Caco-2 (cell line): ENCODE results near the gene BEND7. TPM values are rescaled to one million over a fixed set of nuclear protein-coding genes. Genes with fewer than 3 reads are reported as not detected.

Experiments used
- BruUV-seq: library from RNA; stranded (reverse); fragments of 400-500 nt; replicated peaks from 2 replicates; lab custom pipeline; 2021; lab: Mats Ljungman, UMichigan
- CTCF ChIA-PET: fragments of 300-600 bp; sonication (Branson Sonifier 250); formaldehyde crosslinking; loops from one replicate; lab custom pipeline; 2022; ENCODE audit warnings: antibody characterized with exemption; lab: Charles Lee
- POLR2A ChIA-PET: fragments of 300-600 bp; sonication (Branson Sonifier 250); formaldehyde crosslinking; loops from one replicate; lab custom pipeline; 2022; ENCODE audit warnings: antibody characterized with exemption; lab: Charles Lee
- DNase-seq, 2 experiments: peaks; one replicate each; pipeline versions ENCODE4 v3.0.0 to v3.0.0-alpha.2; 2020 to 2022
- H3K27me3 ChIP-seq: replicated peaks from 2 replicates; pipeline ENCODE4 v1.6.0; 2011; ENCODE audit warnings: low read length; ENCODE audit not compliant: control insufficient read depth, insufficient read depth
- H3K36me3 ChIP-seq: 2 replicates; pipeline ENCODE4 v1.5.1; 2011; ENCODE audit warnings: low read length; ENCODE audit not compliant: control insufficient read depth, insufficient read depth
- H3K4me1 ChIP-seq: fragments of 250-450 bp; sonication (Bioruptor Pico); 2 replicates; pipeline ENCODE4 v1.5.1; 2020; ENCODE audit warnings: mild to moderate bottlenecking
- H3K4me3 ChIP-seq: 2 replicates; pipeline ENCODE4 v1.5.1; 2011; ENCODE audit warnings: low read depth, mild to moderate bottlenecking, control low read depth, low read length
- H3K9me3 ChIP-seq: fragments of 250-450 bp; sonication (Bioruptor Pico); 2 replicates; pipeline ENCODE4 v1.5.1; 2020; ENCODE audit warnings: mild to moderate bottlenecking, moderate library complexity
- H3K27ac Mint-ChIP-seq: one replicate; pipeline ENCODE4 v1.8.0; 2022; ENCODE audit warnings: mixed read lengths; ENCODE audit not compliant: unreplicated experiment
- H3K27me3 Mint-ChIP-seq: one replicate; pipeline ENCODE4 v1.8.0; 2022; ENCODE audit warnings: mixed read lengths; ENCODE audit not compliant: insufficient read depth, unreplicated experiment
- H3K36me3 Mint-ChIP-seq: one replicate; pipeline ENCODE4 v1.8.0; 2022; ENCODE audit warnings: mild to moderate bottlenecking, mixed read lengths; ENCODE audit not compliant: insufficient read depth, unreplicated experiment
- H3K4me1 Mint-ChIP-seq: one replicate; pipeline ENCODE4 v1.8.0; 2022; ENCODE audit warnings: low read depth, mixed read lengths; ENCODE audit not compliant: unreplicated experiment
- H3K4me3 Mint-ChIP-seq: one replicate; pipeline ENCODE4 v1.8.0; 2022; ENCODE audit warnings: mild to moderate bottlenecking, moderate library complexity, mixed read lengths; ENCODE audit not compliant: unreplicated experiment
- H3K9me3 Mint-ChIP-seq: one replicate; pipeline ENCODE4 v1.8.0; 2022; ENCODE audit warnings: mixed read lengths; ENCODE audit not compliant: unreplicated experiment
- CTCF ChIP-seq, 2 experiments: fragments of 200-600 bp in 1 of 2; IDR thresholded peaks; 1 replicate in 1 of 2; 2 replicates in 1 of 2; pipeline versions ENCODE4 v1.5.1 to v1.8.0; 2011 to 2022; ENCODE audit warnings: antibody characterized with exemption in 1 of 2, control low read depth in 1 of 2, inconsistent platforms in 1 of 2, low read depth in 1 of 2, low read length in 1 of 2, mild to moderate bottlenecking in 1 of 2, moderate library complexity in 1 of 2; ENCODE audit not compliant: insufficient read depth in 1 of 2, severe bottlenecking in 1 of 2, unreplicated experiment in 1 of 2
- intact Hi-C: fragments of 100-400 bp; cut with micrococcal nuclease; formaldehyde crosslinking; loops from one replicate; pipeline ENCODE4 v1.10.0; 2022; ENCODE audit not compliant: unreplicated experiment
- total RNA-seq: library from RNA; stranded (reverse); gene quantifications from 2 replicates; pipeline ENCODE4 v1.2.3, GENCODE V29; 2022

Gene BEND7
- total RNA-seq, 1 experiment from 2014 or later, result 27.8 TPM

- peak overlapping the region; percentile 46 for H3K4me3 ChIP-seq
- H3K27ac Mint-ChIP-seq, result peak overlapping the region; percentile 34
Measured at GRCh38 chr10:13528123-13528874, 515 bp downstream of the BEND7 start.

GRCh38 chr10:13527864-13528122 lies 1.0 kb downstream of the BEND7 start:
- H3K9me3 ChIP-seq, result no peaks in the 10 kb centered on the region
- Mint-ChIP-seq H3K27me3 (peaks cover 6% of the 10 kb centered on the region), H3K9me3 (no peaks in the 10 kb centered on the region), H3K27ac (peak overlapping the region; percentile 34), H3K4me3 (peak overlapping the region; percentile 72), H3K36me3 (peaks cover 11% of the 10 kb centered on the region), H3K4me1 (peaks cover 26% of the 10 kb centered on the region)
- intact Hi-C loops, result loop anchor here (5.0 kb wide), 1 partner anchor 60 kb away; the partner anchor contains the start of gene PRPF18
- H3K27me3 ChIP-seq, result no peaks in the 10 kb centered on the region
- TF ChIP-seq CTCF (IDR thresholded peaks at IDR 0.05; ENCODE audit: insufficient read depth in 1 of 2, low read depth in 1 of 2, low read length in 1 of 2, severe bottlenecking in 1 of 2, unreplicated experiment in 1 of 2), result no peak
- CTCF ChIA-PET, result interaction anchor here (0.9 to 2.4 kb wide), 4 partner anchors 9 to 156 kb away, joined by 4 to 21 read pairs (median 6); no protein-coding TSS in a partner anchor
- H3K4me1 ChIP-seq, result peaks cover 23% of the 10 kb centered on the region
- TSS peak; percentile 48 for BruUV-seq
- DNase-seq, result no peak
- H3K36me3 ChIP-seq, result no peaks in the 10 kb centered on the region
- H3K4me3 ChIP-seq, result peak overlapping the region; percentile 46
- POLR2A ChIA-PET, result interaction anchor here (0.6 kb wide), 1 partner anchor 185 kb away, joined by 3 read pairs; no protein-coding TSS in a partner anchor

More at GRCh38 chr10:13528123-13528874, 515 bp downstream of the BEND7 start:
- Histone ChIP-seq H3K36me3 (no peaks in the 10 kb centered on the region), H3K27me3 (no peaks in the 10 kb centered on the region), H3K4me1 (peaks cover 23% of the 10 kb centered on the region), H3K9me3 (no peaks in the 10 kb centered on the region)
- no TSS peak for BruUV-seq
- CTCF ChIA-PET, result interaction anchor here (0.9 to 2.4 kb wide), 4 partner anchors 8 to 156 kb away, joined by 4 to 21 read pairs (median 6); no protein-coding TSS in a partner anchor
- intact Hi-C loops, result loop anchor here (5.0 kb wide), 1 partner anchor 59 kb away; the partner anchor contains the start of gene PRPF18
- POLR2A ChIA-PET, result interaction anchor here (0.6 kb wide), 1 partner anchor 185 kb away, joined by 3 read pairs; no protein-coding TSS in a partner anchor
- H3K4me1 Mint-ChIP-seq, result peaks cover 26% of the 10 kb centered on the region
- H3K27me3 Mint-ChIP-seq, result peaks cover 6% of the 10 kb centered on the region
- peaks cover 11% of the 10 kb centered on the region for H3K36me3 Mint-ChIP-seq
- H3K9me3 Mint-ChIP-seq, result no peaks in the 10 kb centered on the region
- H3K4me3 Mint-ChIP-seq, result peak overlapping the region; percentile 72
- peak in 1 of 2 experiments; percentile 66 for DNase-seq
- no peak for TF ChIP-seq CTCF (IDR thresholded peaks at IDR 0.05; ENCODE audit: insufficient read depth in 1 of 2, low read depth in 1 of 2, low read length in 1 of 2, severe bottlenecking in 1 of 2, unreplicated experiment in 1 of 2)
